PC-3 (cell line): Measurements from ENCODE around the gene ZDHHC18. TPM values are rescaled to one million over a fixed set of nuclear protein-coding genes. Genes with fewer than 3 reads are reported as not detected.

Experiments
- ATAC-seq: fragments of 200-7000 bp; cut with Tn5 transposase; 2 replicates; pipeline ENCODE4 v1.9.1; 2020; ENCODE audit warnings: mild to moderate bottlenecking, moderate library complexity
- BruUV-seq: library from RNA; stranded (reverse); fragments of 400-500 nt; replicated peaks from 2 replicates; lab custom pipeline; 2021; lab: Mats Ljungman, UMichigan
- CTCF ChIA-PET: fragments of 300-600 bp; sonication (Branson Sonifier 250); formaldehyde crosslinking; loops from one replicate; lab custom pipeline; 2022; ENCODE audit warnings: antibody characterized with exemption; lab: Charles Lee
- POLR2A ChIA-PET: fragments of 300-600 bp; sonication (Branson Sonifier 250); formaldehyde crosslinking; loops from one replicate; lab custom pipeline; 2022; ENCODE audit warnings: antibody characterized with exemption; ENCODE audit not compliant: unreplicated experiment; lab: Charles Lee
- DNase-seq: peaks from one replicate; pipeline ENCODE4 v3.0.0-alpha.2; 2015
- H2AFZ ChIP-seq: fragments of 300-600 bp; sonication (generic); 2 replicates; pipeline ENCODE4 v1.6.0; 2016; ENCODE audit warnings: antibody characterized with exemption, low read length
- H3F3A ChIP-seq: fragments of 300-600 bp; sonication (generic); one replicate; pipeline ENCODE4 v1.6.0; 2017; ENCODE audit warnings: antibody characterized with exemption, low read length, control low read depth, mild to moderate bottlenecking; ENCODE audit not compliant: unreplicated experiment
- H3K27ac ChIP-seq: fragments of 300-600 bp; sonication (generic); 2 replicates; pipeline ENCODE4 v1.5.1; 2016; ENCODE audit warnings: mild to moderate bottlenecking, low read length
- H3K27me3 ChIP-seq: fragments of 300-600 bp; sonication (generic); 2 replicates; pipeline ENCODE4 v1.6.1; 2016; ENCODE audit warnings: low read length, mixed read lengths
- H3K36me3 ChIP-seq: fragments of 300-600 bp; sonication (generic); 2 replicates; pipeline ENCODE4 v1.6.1; 2016; ENCODE audit warnings: low read depth, mixed run types, low read length, mixed read lengths
- H3K4me1 ChIP-seq: fragments of 300-600 bp; sonication (generic); 2 replicates; pipeline ENCODE4 v1.5.1; 2016; ENCODE audit warnings: low read length; ENCODE audit not compliant: insufficient read depth
- H3K4me2 ChIP-seq: fragments of 300-600 bp; sonication (generic); 2 replicates; pipeline ENCODE4 v1.6.0; 2016; ENCODE audit warnings: low read length
- H3K4me3 ChIP-seq: fragments of 300-600 bp; sonication (generic); 2 replicates; pipeline ENCODE4 v1.5.1; 2016; ENCODE audit warnings: mild to moderate bottlenecking, low read length, mixed read lengths
- H3K79me2 ChIP-seq: fragments of 300-600 bp; sonication (generic); 2 replicates; pipeline ENCODE4 v1.6.1; 2017; ENCODE audit warnings: low read length, mixed read lengths
- H3K9ac ChIP-seq: fragments of 300-600 bp; sonication (generic); 2 replicates; pipeline ENCODE4 v1.6.0; 2016; ENCODE audit warnings: mild to moderate bottlenecking, low read length
- H3K9me2 ChIP-seq: fragments of 300-600 bp; sonication (generic); replicated peaks from 2 replicates; pipeline ENCODE4 v1.6.1; 2016; ENCODE audit warnings: mixed run types, low read length, mixed read lengths
- H3K9me3 ChIP-seq: fragments of 300-600 bp; sonication (generic); 2 replicates; pipeline ENCODE4 v1.6.1; 2016; ENCODE audit warnings: low read length, mixed read lengths
- H4K20me1 ChIP-seq: fragments of 300-600 bp; sonication (generic); 2 replicates; pipeline ENCODE4 v1.6.1; 2016; ENCODE audit warnings: low read length, mixed read lengths
- EZH2 ChIP-seq: fragments of 300-600 bp; sonication (generic); IDR thresholded peaks from one replicate; pipeline ENCODE4 v1.6.1; 2017; ENCODE audit warnings: antibody characterized with exemption, mild to moderate bottlenecking, low read length; ENCODE audit not compliant: unreplicated experiment
- EZH2phosphoT487 ChIP-seq: fragments of 300-600 bp; sonication (generic); IDR thresholded peaks from 2 replicates; pipeline ENCODE4 v1.6.1; 2018; ENCODE audit warnings: mild to moderate bottlenecking, antibody characterized with exemption, low read length, borderline replicate concordance
- intact Hi-C: fragments of 100-400 bp; cut with micrococcal nuclease; formaldehyde crosslinking; loops from 2 replicates; pipeline ENCODE4 v1.9.0; 2023
- total RNA-seq: library from RNA; depleted of rRNA; stranded (reverse); fragments of >200 nt; gene quantifications from 2 replicates; pipeline ENCODE4 v1.2.3, GENCODE V29; 2014
- TF ChIP-seq, protein P1 (sequence below): fragments of 300-600 bp; sonication (generic); conservative IDR thresholded peaks from 2 replicates; pipeline ENCODE4 v1.5.1; 2017; ENCODE audit warnings: antibody characterized with exemption, low read depth, mild to moderate bottlenecking, low read length

The ZDHHC18 gene
- total RNA-seq, 1 experiment from 2014 or later: 18.1 TPM

DNA sequence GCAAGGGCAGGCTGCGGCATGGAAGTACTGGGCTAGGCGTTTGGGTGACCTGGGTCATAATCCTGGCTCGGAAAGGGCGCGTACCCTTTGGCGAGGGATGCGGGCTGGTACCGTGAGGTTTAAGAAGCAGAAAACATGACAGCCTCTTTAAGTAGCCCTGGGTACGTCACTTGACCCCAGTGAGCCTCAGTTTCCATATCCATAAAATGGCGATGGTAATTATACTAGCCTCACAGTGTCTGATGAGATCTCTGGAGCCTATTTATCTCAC, 38.0 kb upstream of the ZDHHC18 start:
- H3K4me2 ChIP-seq: peak overlapping the region; percentile 92
- no peaks in the 10 kb centered on the region for H4K20me1 ChIP-seq
- intact Hi-C loops: loop anchor here (5.0 kb wide), 1 partner anchor 74 kb away; the partner anchor contains the start of gene SFN
- TF ChIP-seq EZH2 (no peak), EZH2phosphoT487 (no peak)
- TF ChIP-seq, protein P1, sequence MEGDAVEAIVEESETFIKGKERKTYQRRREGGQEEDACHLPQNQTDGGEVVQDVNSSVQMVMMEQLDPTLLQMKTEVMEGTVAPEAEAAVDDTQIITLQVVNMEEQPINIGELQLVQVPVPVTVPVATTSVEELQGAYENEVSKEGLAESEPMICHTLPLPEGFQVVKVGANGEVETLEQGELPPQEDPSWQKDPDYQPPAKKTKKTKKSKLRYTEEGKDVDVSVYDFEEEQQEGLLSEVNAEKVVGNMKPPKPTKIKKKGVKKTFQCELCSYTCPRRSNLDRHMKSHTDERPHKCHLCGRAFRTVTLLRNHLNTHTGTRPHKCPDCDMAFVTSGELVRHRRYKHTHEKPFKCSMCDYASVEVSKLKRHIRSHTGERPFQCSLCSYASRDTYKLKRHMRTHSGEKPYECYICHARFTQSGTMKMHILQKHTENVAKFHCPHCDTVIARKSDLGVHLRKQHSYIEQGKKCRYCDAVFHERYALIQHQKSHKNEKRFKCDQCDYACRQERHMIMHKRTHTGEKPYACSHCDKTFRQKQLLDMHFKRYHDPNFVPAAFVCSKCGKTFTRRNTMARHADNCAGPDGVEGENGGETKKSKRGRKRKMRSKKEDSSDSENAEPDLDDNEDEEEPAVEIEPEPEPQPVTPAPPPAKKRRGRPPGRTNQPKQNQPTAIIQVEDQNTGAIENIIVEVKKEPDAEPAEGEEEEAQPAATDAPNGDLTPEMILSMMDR: no peak
- H3K4me3 ChIP-seq: peak overlapping the region; percentile 77
- no TSS peak for BruUV-seq
- no peak for ATAC-seq
- no peaks in the 10 kb centered on the region for H3K9me2 ChIP-seq
- H3K36me3 ChIP-seq: 0 out of 2 replicates have a peak, but pooled peaks cover under 1% of the 10 kb centered on the region
- no peak for DNase-seq
- H3K4me1 ChIP-seq: peaks cover 44% of the 10 kb centered on the region
- H3F3A ChIP-seq: peaks cover 4% of the 10 kb centered on the region
- peaks cover 8% of the 10 kb centered on the region; the same call in 1 of the 2 replicates for H3K79me2 ChIP-seq
- H3K9me3 ChIP-seq: no peaks in the 10 kb centered on the region
- H3K9ac ChIP-seq: peak overlapping the region; percentile 93
- peak overlapping the region; percentile 90 for H3K27ac ChIP-seq
- peak overlapping the region; percentile 98 for H2AFZ ChIP-seq
- POLR2A ChIA-PET: interaction anchor here (0.6 to 1.2 kb wide), 2 partner anchors 96 to 188 kb away, joined by 5 to 9 read pairs; no protein-coding TSS in a partner anchor
- CTCF ChIA-PET: interaction anchor here (0.5 to 2.4 kb wide), 9 partner anchors 11 to 284 kb away, joined by 3 to 44 read pairs (median 5); no protein-coding TSS in a partner anchor
- no peaks in the 10 kb centered on the region for H3K27me3 ChIP-seq

DNA sequence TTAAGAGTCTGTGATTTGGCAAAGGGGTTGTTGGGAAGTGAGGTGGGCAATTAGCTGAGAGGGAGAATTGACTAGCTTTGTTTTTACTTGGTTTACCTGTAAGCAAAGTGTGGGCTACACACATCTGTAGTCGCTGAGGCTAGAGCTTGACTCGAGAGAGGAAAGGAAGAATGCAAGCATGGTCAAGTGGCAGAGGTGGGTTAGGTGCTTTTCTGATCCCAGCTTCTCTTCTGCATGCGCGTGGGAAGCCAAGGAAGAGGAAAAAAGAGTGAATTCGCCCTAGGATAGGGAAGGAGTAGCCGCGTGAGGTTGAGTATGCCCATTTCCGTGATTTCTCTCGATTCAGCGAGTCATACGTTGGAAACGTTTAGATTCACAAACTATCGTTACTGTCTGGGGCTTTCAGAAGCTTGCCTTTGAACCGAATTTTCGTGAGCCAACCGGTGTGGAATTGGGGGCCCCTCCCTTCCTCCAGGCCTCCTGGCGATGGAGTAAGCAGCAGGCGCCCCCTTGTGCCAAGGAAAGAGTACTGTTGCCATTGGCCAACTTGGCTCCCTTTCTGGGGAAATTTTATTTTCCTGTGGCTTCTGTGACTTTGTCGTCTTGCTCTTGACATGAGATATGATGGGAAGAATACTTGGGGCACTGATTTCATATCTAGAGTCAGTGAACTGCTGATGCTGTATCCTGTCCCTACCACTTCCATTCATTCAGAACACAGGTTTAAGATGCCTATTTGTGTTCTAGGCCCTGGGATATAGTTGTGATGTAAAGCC, 37.5 kb upstream of the ZDHHC18 start:
- ATAC-seq (peak; percentile 43), DNase-seq (peak; percentile 90)
- Histone ChIP-seq H3K27ac (peak overlapping the region; percentile 90), H3F3A (peaks cover 4% of the 10 kb centered on the region), H2AFZ (peak overlapping the region; percentile 98), H3K36me3 (no peaks in the 10 kb centered on the region), H3K4me2 (peak overlapping the region; percentile 92), H3K27me3 (no peaks in the 10 kb centered on the region), H3K4me1 (peaks cover 38% of the 10 kb centered on the region), H3K4me3 (peak overlapping the region; percentile 77), H3K79me2 (peaks cover 8% of the 10 kb centered on the region; the same call in 1 of the 2 replicates), H3K9me3 (no peaks in the 10 kb centered on the region), H3K9ac (peak overlapping the region; percentile 93), H4K20me1 (no peaks in the 10 kb centered on the region), H3K9me2 (no peaks in the 10 kb centered on the region)
- ChIA-PET CTCF (interaction anchor here (0.5 to 2.4 kb wide), 9 partner anchors 10 to 285 kb away, joined by 3 to 44 read pairs (median 5); no protein-coding TSS in a partner anchor), POLR2A (interaction anchor here (0.6 to 1.2 kb wide), 2 partner anchors 96 to 189 kb away, joined by 5 to 9 read pairs; no protein-coding TSS in a partner anchor)
- TF ChIP-seq, protein P1: peak; percentile 96
- TF ChIP-seq EZH2phosphoT487: no peak
- BruUV-seq: TSS peak; percentile 30
- intact Hi-C loops: loop anchor here (1.0 to 5.0 kb wide), 4 partner anchors 73 to 187 kb away; partner anchors contain the start of gene SFN
